GM23338 (cell line): ENCODE measurements around the gene TAPBP. TPM values are rescaled to one million over a fixed set of nuclear protein-coding genes. Genes with fewer than 3 reads are reported as not detected.

Experiments used
- ATAC-seq: fragments of 200-7000 bp; cut with Tn5 transposase; 3 replicates; pipeline ENCODE4 v1.9.1; 2020
- DNase-seq: peaks from one replicate; pipeline ENCODE4 v3.0.0-alpha.2; 2015; ENCODE audit warnings: low spot score
- H2AFZ ChIP-seq: fragments of 200-600 bp; sonication (generic); 2 replicates; pipeline ENCODE4 v1.8.0; 2016; ENCODE audit warnings: antibody characterized with exemption, mild to moderate bottlenecking, moderate library complexity
- H3F3A ChIP-seq: fragments of 200-600 bp; sonication (generic); replicated peaks from 2 replicates; pipeline ENCODE4 v1.8.0; 2017; ENCODE audit warnings: antibody characterized with exemption, mixed run types, low read depth
- H3K27ac ChIP-seq: fragments of 200-600 bp; sonication (generic); 2 replicates; pipeline ENCODE4 v1.6.1; 2016; ENCODE audit warnings: low read depth
- H3K27me3 ChIP-seq: fragments of 200-600 bp; sonication (generic); 2 replicates; pipeline ENCODE4 v1.8.0; 2016; ENCODE audit warnings: mild to moderate bottlenecking, mixed run types, moderate library complexity; ENCODE audit not compliant: insufficient read depth
- H3K36me3 ChIP-seq: fragments of 200-600 bp; sonication (generic); 2 replicates; pipeline ENCODE4 v1.8.0; 2016; ENCODE audit warnings: mild to moderate bottlenecking; ENCODE audit not compliant: insufficient read depth
- H3K4me1 ChIP-seq: fragments of 200-600 bp; sonication (generic); 2 replicates; pipeline ENCODE4 v1.8.0; 2016; ENCODE audit warnings: mild to moderate bottlenecking, moderate library complexity; ENCODE audit not compliant: insufficient read depth
- H3K4me2 ChIP-seq: fragments of 200-600 bp; sonication (generic); 2 replicates; pipeline ENCODE4 v1.7.1; 2017; ENCODE audit warnings: mixed run types
- H3K4me3 ChIP-seq: fragments of 200-600 bp; sonication (generic); 2 replicates; pipeline ENCODE4 v1.6.1; 2016; ENCODE audit warnings: mixed run types
- H3K79me2 ChIP-seq: fragments of 200-600 bp; sonication (generic); replicated peaks from 2 replicates; pipeline ENCODE4 v1.8.0; 2017; ENCODE audit warnings: mild to moderate bottlenecking; ENCODE audit not compliant: insufficient read depth
- H3K9me2 ChIP-seq: fragments of 200-600 bp; sonication (generic); 2 replicates; pipeline ENCODE4 v1.8.0; 2017; ENCODE audit not compliant: insufficient read depth
- H4K20me1 ChIP-seq: fragments of 200-600 bp; sonication (generic); replicated peaks from 2 replicates; pipeline ENCODE4 v1.8.0; 2017; ENCODE audit warnings: mild to moderate bottlenecking; ENCODE audit not compliant: insufficient read depth
- H3K27ac Mint-ChIP-seq: 2 replicates; pipeline ENCODE4 v1.8.0; 2020; ENCODE audit warnings: inconsistent platforms, mild to moderate bottlenecking, moderate library complexity, mixed read lengths
- H3K27me3 Mint-ChIP-seq: 3 replicates; pipeline ENCODE4 v1.8.0; 2022; ENCODE audit warnings: low read depth, mild to moderate bottlenecking, moderate library complexity, mixed read lengths, inconsistent platforms; ENCODE audit not compliant: insufficient read depth, poor library complexity
- H3K36me3 Mint-ChIP-seq: 3 replicates; pipeline ENCODE4 v1.8.0; 2021; ENCODE audit warnings: low read depth, mild to moderate bottlenecking, inconsistent platforms, moderate library complexity, mixed read lengths
- H3K4me1 Mint-ChIP-seq: 3 replicates; pipeline ENCODE4 v1.8.0; 2020; ENCODE audit warnings: mild to moderate bottlenecking, inconsistent platforms, mixed read lengths
- H3K4me3 Mint-ChIP-seq: 3 replicates; pipeline ENCODE4 v1.8.0; 2021; ENCODE audit warnings: moderate library complexity, mild to moderate bottlenecking, inconsistent platforms, mixed read lengths
- H3K9me3 Mint-ChIP-seq: 3 replicates; pipeline ENCODE4 v1.8.0; 2020; ENCODE audit warnings: moderate library complexity, mild to moderate bottlenecking, inconsistent platforms, mixed read lengths
- CREB1 ChIP-seq: fragments of 250-450 bp; sonication (Bioruptor Pico); IDR thresholded peaks from 2 replicates; pipeline ENCODE4 v1.5.0; 2020; ENCODE audit warnings: low read depth, mild to moderate bottlenecking, moderate library complexity
- CTCF ChIP-seq, 2 experiments: fragments of 200-600 bp in 1 of 2; sonication (generic) in 1 of 2; conservative IDR thresholded peaks; 2 replicates each; pipeline versions ENCODE4 v1.5.1 to v1.6.1; 2016 to 2017; ENCODE audit warnings: antibody characterized with exemption in 2 of 2, low read depth in 2 of 2, mild to moderate bottlenecking in 2 of 2, moderate library complexity in 1 of 2
- EZH2phosphoT487 ChIP-seq: fragments of 200-600 bp; sonication (generic); IDR thresholded peaks from one replicate; pipeline ENCODE4 v1.8.1; 2018; ENCODE audit warnings: antibody characterized with exemption; ENCODE audit not compliant: unreplicated experiment
- NANOG ChIP-seq: IDR thresholded peaks from 2 replicates; pipeline ENCODE4 v1.6.1; 2016; ENCODE audit warnings: antibody characterized with exemption, borderline replicate concordance
- STAT1 ChIP-seq: IDR thresholded peaks from one replicate; pipeline ENCODE4 v1.6.1; 2016; ENCODE audit warnings: antibody characterized with exemption; ENCODE audit not compliant: unreplicated experiment
- ZNF114 ChIP-seq: fragments of 250-450 bp; sonication (Bioruptor Pico); IDR thresholded peaks from 2 replicates; pipeline ENCODE4 v1.5.0; 2020; ENCODE audit warnings: mild to moderate bottlenecking, moderate library complexity
- polyA plus RNA-seq: library from polyadenylated mRNA; unstranded; fragments of >200 nt; fragmentation: Nextera tagmentation; extraction: Ambion mirVana; gene quantifications from 2 replicates; pipeline ENCODE4 v1.2.1, GENCODE V29; 2016
- total RNA-seq: library from RNA; depleted of rRNA; stranded (reverse); fragments of >200 nt; shearing (Covaris generic); gene quantifications from 2 replicates; pipeline ENCODE4 v1.2.3, GENCODE V29; 2014
- TF ChIP-seq, protein P1 (sequence below): IDR thresholded peaks from 2 replicates; pipeline ENCODE4 v1.6.1; 2016; ENCODE audit warnings: antibody characterized with exemption
- TF ChIP-seq, protein P2 (sequence below): IDR thresholded peaks from one replicate; pipeline ENCODE4 v1.6.1; 2018; ENCODE audit warnings: antibody characterized with exemption; ENCODE audit not compliant: unreplicated experiment

TAPBP gene
- total and polyA plus RNA-seq, 2 experiments from 2014 or later = 19.9 to 37.5 TPM

DNA sequence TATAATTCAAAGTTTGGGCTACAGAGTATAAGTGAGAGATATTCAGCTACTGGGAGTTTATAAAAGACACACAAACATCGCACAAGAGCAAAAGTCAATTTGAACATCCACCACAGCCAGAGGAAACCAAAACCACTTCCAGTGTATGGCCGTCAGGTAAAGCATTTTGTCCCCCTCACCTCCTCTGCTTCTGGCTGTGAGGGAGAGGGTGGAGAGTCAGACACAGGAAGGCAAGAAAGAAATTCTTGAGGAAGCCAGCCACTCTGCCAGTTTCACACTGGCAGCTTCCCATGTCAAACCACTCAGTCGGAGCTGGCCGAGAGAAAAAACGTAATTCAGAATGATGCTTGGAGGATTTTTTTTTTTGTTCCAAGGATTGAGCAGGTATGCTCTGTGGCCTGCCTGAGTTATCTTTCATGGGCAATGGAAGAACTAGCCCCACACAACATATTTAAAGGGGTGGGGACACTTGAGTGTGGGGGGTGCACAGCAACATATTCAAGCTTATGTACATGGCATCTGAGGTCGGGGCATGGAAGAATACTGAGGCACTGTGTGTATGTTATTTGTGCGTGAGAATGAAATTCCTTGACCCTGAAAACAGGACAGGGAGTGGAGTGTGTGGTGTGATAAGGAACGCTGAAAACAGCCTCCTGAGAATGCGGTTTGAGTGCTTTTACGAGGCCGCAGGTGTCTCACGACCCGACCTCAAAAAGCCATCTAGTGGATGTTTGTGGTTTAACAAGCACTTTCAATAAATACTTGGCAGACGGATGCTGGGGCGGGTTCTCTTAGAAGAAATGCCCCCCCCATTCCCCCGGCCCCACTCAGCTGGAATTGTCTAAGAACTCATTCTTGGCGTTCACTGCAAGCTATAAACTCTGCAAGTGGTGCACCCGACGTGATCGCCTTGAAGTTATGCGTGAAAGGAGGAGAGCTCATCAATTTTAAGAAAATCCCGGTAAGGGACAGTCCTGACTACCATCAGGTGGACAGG lies 31.1 kb upstream of the TAPBP start:
- Histone ChIP-seq H3K27me3 (no peaks in the 10 kb centered on the region), H3K36me3 (no peaks in the 10 kb centered on the region), H3K9me2 (no peaks in the 10 kb centered on the region), H3F3A (0 out of 2 replicates have a peak, but pooled peaks cover 3% of the 10 kb centered on the region), H3K4me2 (peak overlapping the region; percentile 44; the same call in 1 of the 2 replicates), H4K20me1 (no peaks in the 10 kb centered on the region), H3K4me3 (no peak overlapping the region), H3K79me2 (no peaks in the 10 kb centered on the region), H3K27ac (no peak overlapping the region), H3K4me1 (peaks cover 8% of the 10 kb centered on the region; the same call in 1 of the 2 replicates), H2AFZ (peak overlapping the region; percentile 76)
- DNase-seq (peak; percentile 93), ATAC-seq (peak; percentile 82)
- Mint-ChIP-seq H3K4me1 (peaks cover 17% of the 10 kb centered on the region), H3K4me3 (peak overlapping the region; percentile 29), H3K9me3 (no peaks in the 10 kb centered on the region), H3K27me3 (peaks cover 8% of the 10 kb centered on the region), H3K27ac (0 out of 2 replicates have a peak overlapping the region, but pooled peaks have one; percentile 4), H3K36me3 (no peaks in the 10 kb centered on the region)
- TF ChIP-seq, protein P1, sequence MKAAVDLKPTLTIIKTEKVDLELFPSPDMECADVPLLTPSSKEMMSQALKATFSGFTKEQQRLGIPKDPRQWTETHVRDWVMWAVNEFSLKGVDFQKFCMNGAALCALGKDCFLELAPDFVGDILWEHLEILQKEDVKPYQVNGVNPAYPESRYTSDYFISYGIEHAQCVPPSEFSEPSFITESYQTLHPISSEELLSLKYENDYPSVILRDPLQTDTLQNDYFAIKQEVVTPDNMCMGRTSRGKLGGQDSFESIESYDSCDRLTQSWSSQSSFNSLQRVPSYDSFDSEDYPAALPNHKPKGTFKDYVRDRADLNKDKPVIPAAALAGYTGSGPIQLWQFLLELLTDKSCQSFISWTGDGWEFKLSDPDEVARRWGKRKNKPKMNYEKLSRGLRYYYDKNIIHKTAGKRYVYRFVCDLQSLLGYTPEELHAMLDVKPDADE = no peak
- TF ChIP-seq, protein P2, sequence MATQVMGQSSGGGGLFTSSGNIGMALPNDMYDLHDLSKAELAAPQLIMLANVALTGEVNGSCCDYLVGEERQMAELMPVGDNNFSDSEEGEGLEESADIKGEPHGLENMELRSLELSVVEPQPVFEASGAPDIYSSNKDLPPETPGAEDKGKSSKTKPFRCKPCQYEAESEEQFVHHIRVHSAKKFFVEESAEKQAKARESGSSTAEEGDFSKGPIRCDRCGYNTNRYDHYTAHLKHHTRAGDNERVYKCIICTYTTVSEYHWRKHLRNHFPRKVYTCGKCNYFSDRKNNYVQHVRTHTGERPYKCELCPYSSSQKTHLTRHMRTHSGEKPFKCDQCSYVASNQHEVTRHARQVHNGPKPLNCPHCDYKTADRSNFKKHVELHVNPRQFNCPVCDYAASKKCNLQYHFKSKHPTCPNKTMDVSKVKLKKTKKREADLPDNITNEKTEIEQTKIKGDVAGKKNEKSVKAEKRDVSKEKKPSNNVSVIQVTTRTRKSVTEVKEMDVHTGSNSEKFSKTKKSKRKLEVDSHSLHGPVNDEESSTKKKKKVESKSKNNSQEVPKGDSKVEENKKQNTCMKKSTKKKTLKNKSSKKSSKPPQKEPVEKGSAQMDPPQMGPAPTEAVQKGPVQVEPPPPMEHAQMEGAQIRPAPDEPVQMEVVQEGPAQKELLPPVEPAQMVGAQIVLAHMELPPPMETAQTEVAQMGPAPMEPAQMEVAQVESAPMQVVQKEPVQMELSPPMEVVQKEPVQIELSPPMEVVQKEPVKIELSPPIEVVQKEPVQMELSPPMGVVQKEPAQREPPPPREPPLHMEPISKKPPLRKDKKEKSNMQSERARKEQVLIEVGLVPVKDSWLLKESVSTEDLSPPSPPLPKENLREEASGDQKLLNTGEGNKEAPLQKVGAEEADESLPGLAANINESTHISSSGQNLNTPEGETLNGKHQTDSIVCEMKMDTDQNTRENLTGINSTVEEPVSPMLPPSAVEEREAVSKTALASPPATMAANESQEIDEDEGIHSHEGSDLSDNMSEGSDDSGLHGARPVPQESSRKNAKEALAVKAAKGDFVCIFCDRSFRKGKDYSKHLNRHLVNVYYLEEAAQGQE = no peak
- TF ChIP-seq ZNF114 (CRISPR knock-in tag) (no peak), CTCF (conservative IDR thresholded peaks at IDR 0.05; ENCODE audit: low read depth in 2 of 2) (peak; percentile 56 to 69), CREB1 (CRISPR knock-in tag) (no peak), NANOG (no peak), EZH2phosphoT487 (no peak), STAT1 (no peak)
